ENCODE results near the gene TNRC18.

The TNRC18 gene

DNA sequence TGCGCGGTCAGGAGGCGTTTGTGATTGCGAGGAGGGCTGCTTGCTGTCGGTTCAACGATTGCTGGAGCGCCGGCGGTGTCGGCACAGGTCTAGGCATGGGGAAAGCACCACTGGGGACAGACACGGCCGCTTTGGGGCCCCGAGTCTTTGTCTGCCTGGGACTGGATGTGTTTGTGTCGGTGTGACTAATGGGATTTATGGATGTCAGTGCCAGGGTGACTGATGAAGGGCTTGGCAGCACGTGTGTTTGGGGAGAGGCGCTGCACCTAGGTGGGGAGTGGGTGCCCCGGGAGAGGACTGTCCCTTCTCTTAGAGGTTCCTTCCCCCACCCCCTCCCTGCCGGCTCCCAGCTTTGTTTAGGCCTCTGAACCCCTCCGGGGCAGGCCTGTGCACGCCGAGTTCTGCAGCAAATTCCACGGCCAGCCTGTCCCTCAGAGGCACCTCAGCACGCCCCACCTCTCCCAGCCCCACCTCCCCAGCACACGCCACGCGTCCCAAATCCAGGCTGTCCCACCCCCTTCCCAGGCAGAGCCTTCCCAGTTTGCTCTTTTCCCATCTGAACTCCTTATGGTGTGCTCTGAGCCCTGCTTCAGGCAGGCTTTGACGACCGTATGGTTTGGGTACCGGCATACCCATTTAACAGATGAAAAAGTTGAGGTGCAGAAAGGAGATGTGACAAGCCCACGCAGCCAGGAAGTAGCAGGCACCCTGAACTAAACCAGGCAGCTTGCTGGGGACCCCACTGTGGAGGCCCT, 6.4 kb upstream of the TNRC18 start:
- peak overlapping the region; percentile 76 for H3K4me3 ChIP-seq (ENCODE audit: control insufficient read depth, low read depth, low read length)
- no peak for DNase-seq (ENCODE audit: low read depth)
- TF ChIP-seq, protein P1, sequence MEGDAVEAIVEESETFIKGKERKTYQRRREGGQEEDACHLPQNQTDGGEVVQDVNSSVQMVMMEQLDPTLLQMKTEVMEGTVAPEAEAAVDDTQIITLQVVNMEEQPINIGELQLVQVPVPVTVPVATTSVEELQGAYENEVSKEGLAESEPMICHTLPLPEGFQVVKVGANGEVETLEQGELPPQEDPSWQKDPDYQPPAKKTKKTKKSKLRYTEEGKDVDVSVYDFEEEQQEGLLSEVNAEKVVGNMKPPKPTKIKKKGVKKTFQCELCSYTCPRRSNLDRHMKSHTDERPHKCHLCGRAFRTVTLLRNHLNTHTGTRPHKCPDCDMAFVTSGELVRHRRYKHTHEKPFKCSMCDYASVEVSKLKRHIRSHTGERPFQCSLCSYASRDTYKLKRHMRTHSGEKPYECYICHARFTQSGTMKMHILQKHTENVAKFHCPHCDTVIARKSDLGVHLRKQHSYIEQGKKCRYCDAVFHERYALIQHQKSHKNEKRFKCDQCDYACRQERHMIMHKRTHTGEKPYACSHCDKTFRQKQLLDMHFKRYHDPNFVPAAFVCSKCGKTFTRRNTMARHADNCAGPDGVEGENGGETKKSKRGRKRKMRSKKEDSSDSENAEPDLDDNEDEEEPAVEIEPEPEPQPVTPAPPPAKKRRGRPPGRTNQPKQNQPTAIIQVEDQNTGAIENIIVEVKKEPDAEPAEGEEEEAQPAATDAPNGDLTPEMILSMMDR (IDR thresholded peaks at IDR 0.05; ENCODE audit: control insufficient read depth, insufficient read depth, low read depth, low read length, missing control alignments): no peak

DNA sequence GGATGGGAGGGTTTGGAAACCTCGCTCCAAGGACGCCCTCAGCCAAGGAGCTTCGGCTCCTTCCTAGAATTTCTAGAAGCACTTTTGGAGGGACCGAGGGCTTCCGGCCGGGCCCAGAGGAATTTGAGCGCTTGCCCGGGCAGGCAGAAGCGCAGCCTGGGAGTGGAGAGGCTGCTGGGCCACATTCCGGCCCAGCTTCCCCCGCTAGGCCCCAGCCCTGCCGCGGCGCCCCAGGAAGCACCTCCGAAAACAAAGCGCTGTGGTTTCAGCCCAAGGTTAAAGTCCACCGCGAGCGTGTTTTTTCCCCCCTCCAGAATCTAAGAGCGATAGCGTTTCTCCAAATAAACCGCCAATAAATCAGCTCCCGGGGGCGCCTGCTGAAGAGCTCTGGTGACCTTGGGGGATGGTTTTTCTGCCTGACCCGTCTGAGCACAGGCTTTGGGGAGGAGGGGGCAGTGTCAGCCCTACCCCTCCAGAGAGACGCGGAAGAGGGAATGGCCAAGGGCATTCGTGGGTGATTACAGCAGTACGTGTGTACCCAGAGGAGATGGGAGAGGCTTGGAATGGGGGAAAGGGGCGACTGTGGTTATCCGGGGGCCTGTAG, 5.7 kb upstream of the TNRC18 start:
- TF ChIP-seq, protein P1 (IDR thresholded peaks at IDR 0.05; ENCODE audit: control insufficient read depth, insufficient read depth, low read depth, low read length, missing control alignments): no peak
- no peak for DNase-seq (ENCODE audit: low read depth)
- peak overlapping the region; percentile 76 for H3K4me3 ChIP-seq (ENCODE audit: control insufficient read depth, low read depth, low read length)

DNA sequence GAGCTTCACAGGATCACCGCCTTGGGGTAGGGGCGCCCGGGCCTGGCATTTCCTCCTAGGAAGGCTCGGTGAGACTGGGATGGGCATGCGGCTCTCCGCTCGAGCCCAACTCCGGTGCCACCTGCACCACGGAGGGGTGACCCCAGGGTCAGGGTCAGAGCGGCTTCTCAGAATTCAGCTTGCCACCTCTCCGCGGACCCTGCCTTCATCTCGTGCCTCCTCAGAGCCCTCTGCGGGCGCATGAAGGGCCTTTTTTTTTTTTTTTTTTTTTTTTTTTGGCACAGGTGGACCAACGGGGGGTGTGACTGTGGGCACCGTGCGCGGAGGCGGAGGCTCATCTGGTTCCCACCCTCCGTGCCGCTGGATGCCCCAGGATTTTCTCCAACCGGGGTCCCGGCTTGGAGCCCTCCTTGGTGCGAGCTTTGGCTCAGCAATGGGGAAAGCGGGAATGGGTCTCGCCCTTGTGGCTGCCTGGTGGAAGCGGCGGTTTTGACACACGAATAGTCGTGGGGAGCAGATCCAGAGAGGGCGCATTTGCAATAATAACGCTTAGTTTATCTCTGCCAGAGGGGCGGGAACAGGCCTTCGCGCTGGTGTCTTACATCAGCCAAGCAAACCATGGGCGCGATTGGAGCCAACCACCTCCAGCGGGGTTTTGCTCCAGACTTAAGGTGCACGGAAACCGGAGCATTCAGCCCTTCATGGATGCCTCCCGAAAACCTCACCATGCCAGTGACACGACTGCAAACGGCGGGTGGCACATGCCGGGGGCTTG, 5.0 kb upstream of the TNRC18 start:
- TF ChIP-seq, protein P1 (IDR thresholded peaks at IDR 0.05; ENCODE audit: control insufficient read depth, insufficient read depth, low read depth, low read length, missing control alignments): no peak
- DNase-seq (ENCODE audit: low read depth): peak; percentile 69
- H3K4me3 ChIP-seq (ENCODE audit: control insufficient read depth, low read depth, low read length): peak overlapping the region; percentile 76

DNA sequence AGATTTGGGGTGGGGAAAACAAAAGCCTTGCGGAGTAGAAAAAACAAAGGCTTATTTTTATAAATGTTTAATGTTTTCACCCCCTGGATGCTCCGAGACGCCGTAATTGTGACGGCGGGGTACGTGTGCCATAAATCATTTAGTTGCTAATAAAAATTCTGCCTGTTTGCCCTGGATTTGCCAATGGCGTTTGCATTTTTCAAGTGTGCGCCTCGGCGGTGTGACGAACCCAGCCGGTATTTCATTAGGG, 2.5 kb upstream of the TNRC18 start:
- TF ChIP-seq, protein P1 (IDR thresholded peaks at IDR 0.05; ENCODE audit: control insufficient read depth, insufficient read depth, low read depth, low read length, missing control alignments): no peak
- DNase-seq (ENCODE audit: low read depth): no peak
- H3K4me3 ChIP-seq (ENCODE audit: control insufficient read depth, low read depth, low read length): peak overlapping the region; percentile 76

DNA sequence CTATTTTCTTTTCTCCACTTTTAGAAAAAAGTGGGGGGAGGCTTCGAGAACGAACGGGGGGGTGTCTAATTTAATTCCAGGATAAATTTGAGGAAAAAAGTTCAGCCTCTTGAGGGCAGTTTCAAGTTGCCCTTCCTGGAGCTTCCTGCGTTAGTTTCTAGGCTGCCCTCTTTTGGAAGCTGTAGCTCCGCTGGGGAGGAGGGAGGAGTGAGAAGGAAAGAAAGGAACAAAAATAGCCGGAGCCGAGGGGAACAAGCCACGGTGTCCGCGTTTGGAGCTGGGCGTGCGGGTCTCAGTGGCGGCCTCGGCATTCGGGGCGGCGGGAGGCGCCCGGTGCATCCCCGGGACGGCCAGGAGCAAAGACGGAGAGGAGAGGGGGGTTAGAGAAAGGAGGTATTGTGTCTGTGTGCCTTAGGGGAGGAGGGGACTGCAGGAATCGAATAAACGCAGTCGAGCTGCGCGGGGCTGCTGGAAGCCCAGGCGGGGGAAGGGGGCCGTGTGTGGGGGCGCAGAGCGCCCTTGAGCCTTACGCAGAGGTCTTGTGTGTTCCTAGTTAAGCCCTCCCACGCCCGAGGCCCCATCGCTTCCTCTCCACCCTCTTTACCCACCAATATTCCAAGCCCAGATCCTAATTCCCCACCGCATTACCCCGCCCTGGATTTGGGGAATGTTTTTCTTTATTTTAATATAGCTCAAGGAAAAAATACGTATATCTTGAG, 2.0 kb upstream of the TNRC18 start:
- DNase-seq (ENCODE audit: low read depth): peak; percentile 77
- TF ChIP-seq, protein P1 (IDR thresholded peaks at IDR 0.05; ENCODE audit: control insufficient read depth, insufficient read depth, low read depth, low read length, missing control alignments): no peak
- H3K4me3 ChIP-seq (ENCODE audit: control insufficient read depth, low read depth, low read length): peak overlapping the region; percentile 76

DNA sequence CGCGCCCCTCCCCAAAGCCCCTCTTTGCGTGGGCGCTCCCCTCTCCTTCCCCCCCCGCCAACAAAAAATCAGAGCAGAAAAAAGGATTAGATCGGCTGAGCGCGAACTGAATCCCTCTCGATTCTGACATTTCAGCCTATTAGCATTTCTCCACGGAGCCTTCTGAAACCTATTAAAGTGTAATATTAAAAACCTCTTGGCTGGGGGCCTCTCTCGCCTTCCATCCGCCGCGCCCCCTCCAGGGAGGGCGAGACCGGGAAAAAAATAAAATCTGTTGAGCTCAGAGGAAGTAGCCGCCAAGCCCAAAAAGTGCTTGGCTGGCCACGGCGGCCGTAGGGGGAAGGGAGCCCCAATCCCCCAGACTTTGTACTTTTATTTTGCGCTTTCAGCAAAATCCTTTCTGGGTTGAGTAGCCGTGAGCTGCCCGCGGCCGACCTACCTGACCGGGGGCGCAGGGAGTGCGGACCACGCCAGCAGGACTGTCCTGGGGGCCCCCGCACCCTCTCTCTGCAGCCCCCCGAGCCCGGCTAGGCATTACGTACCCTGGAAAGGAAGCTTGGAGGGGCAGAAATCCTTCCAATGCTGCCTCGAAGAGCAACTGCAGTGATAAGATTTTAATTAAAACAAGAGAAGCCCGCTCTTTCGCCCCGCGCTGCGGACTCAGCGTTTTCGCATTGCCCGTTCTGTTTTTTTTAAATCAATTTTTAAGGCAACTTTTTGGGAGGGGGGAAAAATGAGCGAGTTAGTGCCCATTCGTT, 1.3 kb upstream of the TNRC18 start:
- TF ChIP-seq, protein P1 (IDR thresholded peaks at IDR 0.05; ENCODE audit: control insufficient read depth, insufficient read depth, low read depth, low read length, missing control alignments): no peak
- DNase-seq (ENCODE audit: low read depth): no peak
- H3K4me3 ChIP-seq (ENCODE audit: control insufficient read depth, low read depth, low read length): peak overlapping the region; percentile 76

All from AG09309 (cell line).